Measurements from ENCODE around the gene PRR29.
"Not testable (repeated sequence)": the region's sequence is repeated elsewhere in the genome, so short reads cannot be mapped to it uniquely, and the experiment has no call there.

PRR29 gene

GRCh38 chr17:63998721-63999679, 849 bp downstream of the PRR29 start:
- DNase-seq: no peak

- DNase-seq: no peak
These were observed 1.8 kb downstream of the PRR29 start for GRCh38 chr17:63999680-64000531.

GRCh38 chr17:64001091-64001579, 3.0 kb downstream of the PRR29 start:
- DNase-seq: no peak

- no peak for DNase-seq
These were observed 3.8 kb downstream of the PRR29 start for GRCh38 chr17:64001763-64002529.

- DNase-seq: no peak
These were observed 4.7 kb downstream of the PRR29 start for GRCh38 chr17:64002658-64003525.

GRCh38 chr17:64003526-64004121, 5.5 kb downstream of the PRR29 start:
- no peak for DNase-seq

- DNase-seq: no peak
These were observed 6.1 kb downstream of the PRR29 start for GRCh38 chr17:64004218-64004770.

- no peak for DNase-seq
These were observed 7.0 kb downstream of the PRR29 start for GRCh38 chr17:64004903-64005733.

GRCh38 chr17:64005734-64006167, 7.6 kb downstream of the PRR29 start:
- DNase-seq: no peak

GRCh38 chr17:64006361-64007088, 8.4 kb downstream of the PRR29 start:
- DNase-seq: no peak

GRCh38 chr17:64007089-64007837, 9.1 kb downstream of the PRR29 start:
- DNase-seq: not testable (repeated sequence)

GRCh38 chr17:64007838-64008282, 9.7 kb downstream of the PRR29 start:
- no peak for DNase-seq

- DNase-seq: no peak
These were observed 10.2 kb downstream of the PRR29 start for GRCh38 chr17:64008346-64008745.

GRCh38 chr17:64008830-64009229, 10.7 kb downstream of the PRR29 start:
- DNase-seq: no peak

GRCh38 chr17:64009571-64010402, 11.6 kb downstream of the PRR29 start:
- no peak for DNase-seq

GRCh38 chr17:64015447-64015846, 17.3 kb downstream of the PRR29 start:
- no peak for DNase-seq

- DNase-seq: no peak
These were observed 18.2 kb downstream of the PRR29 start for GRCh38 chr17:64016231-64016784.
